HCT116 (cell line): ENCODE data around the gene SIRT6. TPM values are rescaled to one million over a fixed set of nuclear protein-coding genes. Genes with fewer than 3 reads are reported as not detected.

Source experiments
- ATAC-seq: fragments of 200-7000 bp; cut with Tn5 transposase; 2 replicates; pipeline ENCODE4 v1.9.1; 2020; ENCODE audit warnings: mild to moderate bottlenecking, moderate library complexity
- BruUV-seq: library from RNA; stranded (reverse); fragments of 400-500 nt; replicated peaks from 2 replicates; lab custom pipeline; 2021; lab: Mats Ljungman, UMichigan
- CTCF ChIA-PET: fragments of 300-600 bp; sonication (Branson Sonifier 250); formaldehyde crosslinking; loops from one replicate; lab custom pipeline; 2021; ENCODE audit warnings: antibody characterized with exemption; lab: Charles Lee
- POLR2A ChIA-PET: fragments of 300-600, 350-600 bp; sonication (Branson Sonifier 250); formaldehyde crosslinking; loops from one replicate; lab custom pipeline; 2021; ENCODE audit warnings: antibody characterized with exemption; lab: Charles Lee
- RAD21 ChIA-PET, 2 experiments: fragments of 300-600 bp; sonication (Branson Sonifier 250); formaldehyde crosslinking; loops; one replicate each; lab custom pipeline; 2023; ENCODE audit warnings: low total read pairs in 2 of 2; ENCODE audit not compliant: uncharacterized antibody in 2 of 2, unreplicated experiment in 2 of 2, low non-redundant PET in 1 of 2; lab: Charles Lee
- DNase-seq: peaks from one replicate; pipeline ENCODE4 v3.0.0-alpha.2; 2010; ENCODE audit warnings: low read depth, low spot score
- H2AFZ ChIP-seq: fragments of 200-600 bp; shearing (Covaris generic), sonication (generic); 2 replicates; pipeline ENCODE4 v1.6.1; 2017; ENCODE audit warnings: low read depth, mixed run types, mixed read lengths, antibody characterized with exemption, low read length; ENCODE audit not compliant: poor library complexity, severe bottlenecking
- H3K27ac ChIP-seq: 2 replicates; pipeline ENCODE4 v1.5.1; 2012; ENCODE audit warnings: low read depth, low read length
- H3K27me3 ChIP-seq: fragments of 200-600 bp; sonication (generic); 2 replicates; pipeline ENCODE4 v1.6.1; 2016; ENCODE audit warnings: mixed run types, low read length, mixed read lengths; ENCODE audit not compliant: insufficient read depth
- H3K36me3 ChIP-seq, 2 experiments: fragments of 200-500 bp in 1 of 2; fragments of 200-600 bp in 1 of 2; sonication (Bioruptor generic) in 1 of 2; sonication (generic) in 1 of 2; 2 replicates each; pipeline versions ENCODE4 v1.5.1 to v1.6.1; 2014 to 2016; ENCODE audit warnings: low read length in 2 of 2, inconsistent platforms in 1 of 2, mixed read lengths in 1 of 2, mixed run types in 1 of 2; ENCODE audit not compliant: insufficient read depth in 2 of 2, control insufficient read depth in 1 of 2
- H3K4me1 ChIP-seq, 2 experiments: fragments of 200-600 bp in 1 of 2; sonication (generic) in 1 of 2; 2 replicates each; pipeline versions ENCODE4 v1.5.1 to v1.6.1; 2012 to 2017; ENCODE audit warnings: low read length in 2 of 2, inconsistent platforms in 1 of 2, mild to moderate bottlenecking in 1 of 2, mixed read lengths in 1 of 2, mixed run types in 1 of 2, moderate library complexity in 1 of 2; ENCODE audit not compliant: insufficient read depth in 2 of 2, control insufficient read depth in 1 of 2
- H3K4me2 ChIP-seq: fragments of 200-600 bp; sonication (generic); 2 replicates; pipeline ENCODE4 v1.6.1; 2017; ENCODE audit warnings: mixed run types, low read length, mixed read lengths
- H3K4me3 ChIP-seq, 2 experiments: fragments of 200-600 bp in 1 of 2; sonication (generic) in 1 of 2; replicated peaks in 1 of 2; 2 replicates each; pipeline ENCODE4 v1.5.1; 2011 to 2016; ENCODE audit warnings: low read length in 2 of 2, control low read depth in 1 of 2, low read depth in 1 of 2, mild to moderate bottlenecking in 1 of 2, mixed read lengths in 1 of 2, mixed run types in 1 of 2
- H3K79me2 ChIP-seq: fragments of 200-600 bp; sonication (generic); 2 replicates; pipeline ENCODE4 v1.6.1; 2017; ENCODE audit warnings: mild to moderate bottlenecking, mixed run types, low read length, moderate library complexity, mixed read lengths; ENCODE audit not compliant: insufficient read depth
- H3K9ac ChIP-seq: fragments of 200-600 bp; sonication (generic); 2 replicates; pipeline ENCODE4 v1.6.1; 2016; ENCODE audit warnings: low read length, mixed read lengths
- H3K9me2 ChIP-seq: fragments of 200-600 bp; sonication (generic), shearing (Covaris generic); 2 replicates; pipeline ENCODE4 v1.6.1; 2017; ENCODE audit warnings: mixed run types, mild to moderate bottlenecking, moderate library complexity; ENCODE audit not compliant: insufficient read depth
- H3K9me3 ChIP-seq, 2 experiments: fragments of 200-500 bp in 1 of 2; fragments of 200-600 bp in 1 of 2; sonication (Bioruptor generic) in 1 of 2; sonication (generic) in 1 of 2; 2 replicates each; pipeline ENCODE4 v1.6.1; 2014 to 2017; ENCODE audit warnings: low read length in 2 of 2, mixed read lengths in 2 of 2, inconsistent platforms in 1 of 2, low read depth in 1 of 2, mild to moderate bottlenecking in 1 of 2, mixed run types in 1 of 2, moderate library complexity in 1 of 2; ENCODE audit not compliant: control insufficient read depth in 1 of 2, insufficient read depth in 1 of 2
- H4K20me1 ChIP-seq: fragments of 200-600 bp; sonication (generic), shearing (Covaris generic); 2 replicates; pipeline ENCODE4 v1.6.1; 2017; ENCODE audit warnings: mixed run types, mild to moderate bottlenecking, moderate library complexity; ENCODE audit not compliant: insufficient read depth
- CEBPB ChIP-seq: IDR thresholded peaks from 2 replicates; pipeline ENCODE4 v1.6.1; 2012; ENCODE audit warnings: low read depth
- JUND ChIP-seq: IDR thresholded peaks from 2 replicates; pipeline ENCODE4 v1.6.1; 2012
- POLR2AphosphoS5 ChIP-seq: IDR thresholded peaks from 2 replicates; pipeline ENCODE4 v1.6.1; 2011; ENCODE audit warnings: mild to moderate bottlenecking, low read depth, low read length, moderate library complexity
- SRF ChIP-seq: IDR thresholded peaks from 2 replicates; pipeline ENCODE4 v1.6.1; 2012; ENCODE audit warnings: low read depth
- ZFX ChIP-seq: fragments of 450-650 bp; IDR thresholded peaks from 2 replicates; pipeline ENCODE4 v1.6.1; 2017
- intact Hi-C: fragments of 100-400 bp; cut with micrococcal nuclease; formaldehyde crosslinking; loops from 2 replicates; pipeline ENCODE4 v1.10.0; 2022
- total RNA-seq: library from RNA; stranded (reverse); gene quantifications from one replicate; pipeline ENCODE4 v1.2.1, GENCODE V29; 2021; ENCODE audit not compliant: unreplicated experiment
- TF ChIP-seq, protein P1 (sequence below): IDR thresholded peaks from 2 replicates; pipeline ENCODE4 v1.6.1; 2012

Gene SIRT6
- total RNA-seq, 1 experiment from 2014 or later: 36.3 TPM

DNA sequence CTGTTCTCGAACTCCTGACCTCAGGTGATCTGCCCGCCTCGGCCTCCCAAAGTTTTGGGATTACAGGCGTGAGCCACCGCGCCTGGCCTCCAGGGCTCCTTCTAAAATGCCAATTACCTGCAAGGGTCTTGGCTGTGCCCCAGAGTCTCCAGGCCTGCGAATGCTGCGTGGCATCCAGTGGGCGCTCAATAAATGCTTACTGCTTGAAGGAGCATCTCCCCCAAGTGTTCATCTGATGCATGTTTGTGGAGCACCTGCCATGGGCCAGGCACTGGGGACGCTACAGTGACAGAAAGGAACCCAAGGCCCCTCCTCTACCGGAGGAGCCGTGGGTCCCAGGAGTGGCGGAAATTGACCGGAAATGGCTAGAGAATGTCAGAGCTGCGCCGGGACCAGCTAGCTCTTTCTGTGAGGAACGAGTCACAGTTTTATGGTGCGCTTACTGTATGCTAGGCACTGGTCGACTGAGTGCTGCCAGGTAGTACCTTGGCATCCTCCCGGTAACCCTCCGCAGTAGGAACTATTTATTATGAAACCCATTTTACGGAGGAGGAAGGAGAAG lies 14.3 kb upstream of the SIRT6 start:
- Histone ChIP-seq H3K27me3 (peaks cover 3% of the 10 kb centered on the region; the same call in 1 of the 2 replicates), H3K4me1 (peaks cover 5 to 17% of the 10 kb centered on the region in 2 experiments; a peak in 3 of 4 replicates), H2AFZ (no peak overlapping the region), H3K4me2 (no peak overlapping the region), H3K9me3 (no peaks in the 10 kb centered on the region), H3K4me3 (no peak overlapping the region), H4K20me1 (no peaks in the 10 kb centered on the region), H3K79me2 (no peaks in the 10 kb centered on the region), H3K9ac (no peak overlapping the region), H3K9me2 (no peaks in the 10 kb centered on the region), H3K36me3 (no peaks in the 10 kb centered on the region), H3K27ac (no peak overlapping the region)
- intact Hi-C loops: no loop called here
- ChIA-PET CTCF (no interaction called here), RAD21 (no interaction called here), POLR2A (no interaction called here)
- DNase-seq (no peak), ATAC-seq (no peak)
- TF ChIP-seq SRF: no peak
- BruUV-seq: no TSS peak

DNA sequence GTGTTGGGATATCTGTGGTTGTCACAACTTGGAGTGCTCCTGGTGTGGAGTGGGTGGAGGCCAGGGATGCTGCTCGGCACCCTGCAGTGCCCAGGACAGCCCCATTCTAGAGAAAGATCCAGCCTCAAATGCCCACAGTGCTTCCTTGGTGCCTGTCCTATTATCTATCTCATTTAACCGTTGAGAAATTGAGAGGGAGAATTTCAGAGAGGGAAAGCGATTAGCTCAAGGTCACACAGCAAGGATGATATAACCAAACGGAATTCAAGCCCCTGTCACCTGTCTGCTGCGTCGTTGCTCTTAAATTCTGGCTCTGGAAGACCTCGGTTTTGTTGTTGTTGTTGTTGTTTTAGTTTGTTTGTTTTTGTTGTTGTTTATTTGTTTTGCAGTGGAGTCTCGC lies 13.6 kb upstream of the SIRT6 start:
- H3K4me2 ChIP-seq: no peak overlapping the region
- DNase-seq (no peak), ATAC-seq (no peak)
- no peaks in the 10 kb centered on the region for H3K9me2 ChIP-seq
- H3K9ac ChIP-seq: no peak overlapping the region
- no peaks in the 10 kb centered on the region for H3K79me2 ChIP-seq
- H3K4me3 ChIP-seq: no peak overlapping the region
- RAD21 ChIA-PET: no interaction called here
- H2AFZ ChIP-seq: no peak overlapping the region
- BruUV-seq: no TSS peak
- TF ChIP-seq JUND (no peak), ZFX (no peak), POLR2AphosphoS5 (no peak), CEBPB (no peak)
- TF ChIP-seq, protein P1, sequence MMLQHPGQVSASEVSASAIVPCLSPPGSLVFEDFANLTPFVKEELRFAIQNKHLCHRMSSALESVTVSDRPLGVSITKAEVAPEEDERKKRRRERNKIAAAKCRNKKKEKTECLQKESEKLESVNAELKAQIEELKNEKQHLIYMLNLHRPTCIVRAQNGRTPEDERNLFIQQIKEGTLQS: no peak
- H3K4me1 ChIP-seq: peaks cover 5 to 17% of the 10 kb centered on the region in 2 experiments; a peak in 3 of 4 replicates
- no peaks in the 10 kb centered on the region for H4K20me1 ChIP-seq
- peaks cover 3% of the 10 kb centered on the region; the same call in 1 of the 2 replicates for H3K27me3 ChIP-seq
- no peak overlapping the region for H3K27ac ChIP-seq
- CTCF ChIA-PET: no interaction called here
- H3K36me3 ChIP-seq: no peaks in the 10 kb centered on the region
- POLR2A ChIA-PET: interaction anchor here (0.6 kb wide), 1 partner anchor 224 kb away, joined by 5 read pairs; no protein-coding TSS in a partner anchor
- intact Hi-C loops: no loop called here
- no peaks in the 10 kb centered on the region for H3K9me3 ChIP-seq
